H1 (cell line): ENCODE data around the gene SNED1. TPM values are rescaled to one million over a fixed set of nuclear protein-coding genes. Genes with fewer than 3 reads are reported as not detected.

ENCODE experiments used
- CTCF ChIA-PET: fragments of 300-600 bp; sonication (Branson Sonifier 250); formaldehyde crosslinking; loops from one replicate; lab custom pipeline; 2021; ENCODE audit not compliant: partially characterized antibody; lab: Charles Lee
- POLR2A ChIA-PET: fragments of 300-600 bp; sonication (Branson Sonifier 250); formaldehyde crosslinking; loops from one replicate; lab custom pipeline; 2021; ENCODE audit warnings: inconsistent platforms; ENCODE audit not compliant: partially characterized antibody; lab: Charles Lee
- DNase-seq, 2 experiments: peaks; one replicate each; pipeline versions ENCODE4 v3.0.0 to v3.0.0-alpha.2; 2010 to 2022; ENCODE audit warnings: low spot score in 2 of 2, low read depth in 1 of 2, mixed read lengths in 1 of 2
- FAIRE-seq: peaks from 2 replicates; lab custom pipeline; 2011; peaks lifted over from hg19 to GRCh38; lab: Jason Lieb, UNC
- H2AFZ ChIP-seq: 2 replicates; pipeline ENCODE4 v1.8.1; 2012; ENCODE audit warnings: low read length, inconsistent platforms
- H2AK5ac ChIP-seq: 2 replicates; pipeline ENCODE4 v1.6.1; 2013; ENCODE audit warnings: low read depth, low read length
- H2BK120ac ChIP-seq: replicated peaks from 2 replicates; pipeline ENCODE3; 2013; ENCODE audit warnings: low read depth, low read length, inconsistent platforms
- H2BK12ac ChIP-seq: 2 replicates; pipeline ENCODE4 v1.6.1; 2013; ENCODE audit warnings: low read depth, low read length
- H2BK15ac ChIP-seq: 2 replicates; pipeline ENCODE4 v1.6.1; 2013; ENCODE audit warnings: low read length
- H2BK20ac ChIP-seq: 2 replicates; pipeline ENCODE4 v1.6.1; 2013; ENCODE audit warnings: low read length
- H2BK5ac ChIP-seq: 2 replicates; pipeline ENCODE4 v1.6.1; 2013; ENCODE audit warnings: low read depth, low read length
- H3K14ac ChIP-seq: 2 replicates; pipeline ENCODE4 v1.6.1; 2013; ENCODE audit warnings: inconsistent platforms; ENCODE audit not compliant: insufficient read length
- H3K18ac ChIP-seq: 2 replicates; pipeline ENCODE4 v1.6.1; 2013; ENCODE audit warnings: low read length; ENCODE audit errors: extremely low read depth
- H3K23ac ChIP-seq: 2 replicates; pipeline ENCODE4 v1.6.1; 2013; ENCODE audit warnings: inconsistent platforms; ENCODE audit not compliant: insufficient read length
- H3K23me2 ChIP-seq: 2 replicates; pipeline ENCODE4 v1.6.1; 2013; ENCODE audit warnings: low read depth, low read length
- H3K27ac ChIP-seq: 2 replicates; pipeline ENCODE4 v1.6.1; 2011; ENCODE audit warnings: low read depth, low read length, inconsistent platforms
- H3K27me3 ChIP-seq, 4 experiments: replicated peaks in 1 of 4; 1 replicate in 1 of 4; 2 replicates in 3 of 4; pipeline versions ENCODE4 v1.6.1 to v1.8.1; 2011 to 2013; ENCODE audit warnings: low read length in 3 of 4, mild to moderate bottlenecking in 3 of 4, inconsistent platforms in 2 of 4, mixed read lengths in 2 of 4, moderate library complexity in 1 of 4; ENCODE audit not compliant: control insufficient read depth in 3 of 4, insufficient read depth in 3 of 4; ENCODE audit errors: extremely low read depth in 1 of 4
- H3K36me3 ChIP-seq, 4 experiments: 2 replicates each; pipeline versions ENCODE4 v1.6.1 to v1.8.1; 2011 to 2013; ENCODE audit warnings: mild to moderate bottlenecking in 4 of 4, low read length in 3 of 4, moderate library complexity in 2 of 4, control low read depth in 1 of 4, inconsistent platforms in 1 of 4; ENCODE audit not compliant: insufficient read depth in 4 of 4, control insufficient read depth in 2 of 4
- H3K4ac ChIP-seq: replicated peaks from 2 replicates; pipeline ENCODE3; 2013; ENCODE audit warnings: low read length, low read depth, mixed read lengths, inconsistent platforms; ENCODE audit not compliant: insufficient read length
- H3K4me1 ChIP-seq, 4 experiments: replicated peaks in 1 of 4; 1 replicate in 1 of 4; 2 replicates in 3 of 4; pipeline versions ENCODE4 v1.6.1 to v1.8.1; 2011 to 2013; ENCODE audit warnings: low read length in 3 of 4, inconsistent platforms in 2 of 4, mixed read lengths in 1 of 4; ENCODE audit not compliant: insufficient read depth in 4 of 4, control insufficient read depth in 3 of 4
- H3K4me2 ChIP-seq, 2 experiments: 2 replicates each; pipeline versions ENCODE4 v1.6.1 to v1.8.1; 2011 to 2013; ENCODE audit warnings: low read depth in 2 of 2, low read length in 2 of 2, control low read depth in 1 of 2, inconsistent platforms in 1 of 2, mild to moderate bottlenecking in 1 of 2; ENCODE audit not compliant: insufficient read depth in 1 of 2
- H3K4me3 ChIP-seq, 4 experiments: fragments of 200-600, 300-600 bp in 1 of 4; sonication (generic), shearing (Covaris generic), sonication (Bioruptor Twin) in 1 of 4; 2 replicates each; pipeline versions ENCODE4 v1.5.1 to v1.8.1; 2011 to 2016; ENCODE audit warnings: low read length in 4 of 4, low read depth in 3 of 4, control low read depth in 2 of 4, inconsistent platforms in 2 of 4, mild to moderate bottlenecking in 2 of 4, mixed read lengths in 1 of 4, moderate library complexity in 1 of 4; ENCODE audit not compliant: insufficient read depth in 2 of 4; ENCODE audit errors: extremely low read depth in 1 of 4
- H3K56ac ChIP-seq: replicated peaks from 2 replicates; pipeline ENCODE3; 2013; ENCODE audit warnings: low read depth, mild to moderate bottlenecking, mixed read lengths, low read length, inconsistent platforms; ENCODE audit not compliant: insufficient read length
- H3K79me1 ChIP-seq: 2 replicates; pipeline ENCODE4 v1.6.1; 2013; ENCODE audit warnings: low read depth, low read length, control low read depth
- H3K79me2 ChIP-seq, 2 experiments: 2 replicates each; pipeline versions ENCODE4 v1.6.1 to v1.8.1; 2012 to 2013; ENCODE audit warnings: low read length in 2 of 2, mild to moderate bottlenecking in 2 of 2, inconsistent platforms in 1 of 2; ENCODE audit not compliant: insufficient read depth in 2 of 2, control insufficient read depth in 1 of 2
- H3K9ac ChIP-seq, 4 experiments: replicated peaks in 1 of 4; 1 replicate in 1 of 4; 2 replicates in 3 of 4; pipeline versions ENCODE4 v1.6.1 to v1.8.1; 2011 to 2013; ENCODE audit warnings: low read depth in 3 of 4, low read length in 3 of 4, control low read depth in 2 of 4, mild to moderate bottlenecking in 2 of 4, moderate library complexity in 2 of 4, inconsistent platforms in 1 of 4; ENCODE audit errors: extremely low read depth in 1 of 4
- H3K9me3 ChIP-seq, 2 experiments: 2 replicates each; pipeline versions ENCODE4 v1.6.1 to v1.8.1; 2012 to 2013; ENCODE audit warnings: mild to moderate bottlenecking in 2 of 2, moderate library complexity in 2 of 2, control low read depth in 1 of 2, inconsistent platforms in 1 of 2, low read depth in 1 of 2, low read length in 1 of 2, mixed read lengths in 1 of 2; ENCODE audit not compliant: insufficient read depth in 2 of 2
- H4K20me1 ChIP-seq, 2 experiments: replicated peaks in 1 of 2; 2 replicates each; pipeline versions ENCODE3 to v1.8.1; 2011 to 2013; ENCODE audit warnings: inconsistent platforms in 2 of 2, low read length in 2 of 2, mild to moderate bottlenecking in 1 of 2; ENCODE audit not compliant: insufficient read depth in 2 of 2, control insufficient read depth in 1 of 2
- H4K5ac ChIP-seq: 2 replicates; pipeline ENCODE4 v1.6.1; 2013; ENCODE audit warnings: low read length, low read depth, mixed read lengths, inconsistent platforms; ENCODE audit not compliant: insufficient read length
- H4K8ac ChIP-seq: 2 replicates; pipeline ENCODE4 v1.8.0; 2013; ENCODE audit warnings: mild to moderate bottlenecking, moderate library complexity, low read length, inconsistent platforms; ENCODE audit not compliant: insufficient read depth; ENCODE audit errors: extremely low read depth
- H4K91ac ChIP-seq: replicated peaks from 2 replicates; pipeline ENCODE3; 2013; ENCODE audit warnings: low read length, mixed read lengths, inconsistent platforms; ENCODE audit not compliant: insufficient read length
- CBX5 ChIP-seq: fragments of 300-800, 300-1000 bp; sonication (generic); IDR thresholded peaks from 2 replicates; pipeline ENCODE4 v1.7.1; 2016; ENCODE audit warnings: antibody characterized with exemption, low read length, low read depth
- CEBPB ChIP-seq: IDR thresholded peaks from 2 replicates; pipeline ENCODE4 v1.6.1; 2012; ENCODE audit warnings: low read depth, low read length
- CHD2 ChIP-seq: IDR thresholded peaks from 2 replicates; pipeline ENCODE4 v1.6.1; 2012; ENCODE audit warnings: low read length, improper control_type of control experiment
- CREB1 ChIP-seq: IDR thresholded peaks from 2 replicates; pipeline ENCODE4 v1.6.1; 2012; ENCODE audit warnings: inconsistent platforms
- CTBP2 ChIP-seq: IDR thresholded peaks from 2 replicates; pipeline ENCODE4 v1.7.0; 2011; ENCODE audit warnings: borderline replicate concordance, mild to moderate bottlenecking, moderate library complexity, mixed read lengths, low read length; ENCODE audit not compliant: insufficient read depth, insufficient read length
- JUND ChIP-seq: IDR thresholded peaks from 2 replicates; pipeline ENCODE4 v1.6.1; 2011; ENCODE audit warnings: mild to moderate bottlenecking, improper control_type of control experiment, low read length
- POLR2A ChIP-seq, 2 experiments: IDR thresholded peaks; 1 replicate in 1 of 2; 2 replicates in 1 of 2; pipeline ENCODE4 v1.6.1; 2011; ENCODE audit warnings: low read depth in 2 of 2, low read length in 2 of 2, mild to moderate bottlenecking in 2 of 2; ENCODE audit errors: control extremely low read depth in 1 of 2
- POLR2AphosphoS5 ChIP-seq: IDR thresholded peaks from 2 replicates; pipeline ENCODE4 v1.6.1; 2011; ENCODE audit warnings: low read depth, low read length
- POU5F1 ChIP-seq: IDR thresholded peaks from 2 replicates; pipeline ENCODE4 v1.6.1; 2011; ENCODE audit warnings: low read depth, mild to moderate bottlenecking, low read length, moderate library complexity
- RBBP5 ChIP-seq: IDR thresholded peaks from 2 replicates; pipeline ENCODE4 v1.7.1; 2012; ENCODE audit warnings: low read depth, mild to moderate bottlenecking, inconsistent platforms, low read length, moderate library complexity, borderline replicate concordance
- RFX5 ChIP-seq: IDR thresholded peaks from 2 replicates; pipeline ENCODE4 v1.6.1; 2011; ENCODE audit warnings: low read depth, low read length, improper control_type of control experiment, borderline replicate concordance
- SP4 ChIP-seq: IDR thresholded peaks from 2 replicates; pipeline ENCODE4 v1.6.1; 2012; ENCODE audit warnings: low read length, inconsistent platforms
- TAF7 ChIP-seq: optimal IDR thresholded peaks from 2 replicates; pipeline ENCODE3; 2011; ENCODE audit warnings: low read depth, mild to moderate bottlenecking, inconsistent platforms, low read length, moderate library complexity, borderline replicate concordance
- TBP ChIP-seq: IDR thresholded peaks from 2 replicates; pipeline ENCODE4 v1.6.1; 2011; ENCODE audit warnings: low read depth, low read length, improper control_type of control experiment
- WGBS, 2 experiments: shearing (Covaris generic) in 1 of 2; methylation state at CpG; one replicate each; pipeline versions ENCODE4 v1.1.6 to v1.1.7; 2013 to 2015; ENCODE audit warnings: low lambda C conversion rate in 2 of 2, mixed read lengths in 2 of 2, inconsistent platforms in 1 of 2, low coverage in 1 of 2, missing lambda C conversion rate in 1 of 2; ENCODE audit not compliant: insufficient replicate concordance in 2 of 2, insufficient coverage in 1 of 2, insufficient read length in 1 of 2; ENCODE audit errors: extremely low coverage in 1 of 2, missing lambda C conversion rate in 1 of 2; 5-methylcytosine and 5-hydroxymethylcytosine counted together
- polyA plus RNA-seq, 7 experiments: library from polyadenylated mRNA; depleted of rRNA in 3 of 7; stranded (reverse) in 5 of 7; unstranded in 2 of 7; fragments of >200 nt in 5 of 7; fragments of 200-250 nt in 2 of 7; gene quantifications; 1 replicate in 5 of 7; 2 replicates in 1 of 7; 4 replicates in 1 of 7; pipeline versions ENCODE4 v1.2.1 to v1.2.3, GENCODE V29; 2011 to 2013; ENCODE audit warnings: missing spikeins in 2 of 7, mixed read lengths in 2 of 7
- total RNA-seq: library from RNA; stranded (reverse); fragmentation: NEBNext Ultra II Directional; extraction: Animal tissue kit (Norgen Biotek cat#: 25700); gene quantifications from 2 replicates; pipeline ENCODE4 v1.2.1, GENCODE V29; 2021

The SNED1 gene
- total and polyA plus RNA-seq, 2 of the 8 experiments (the other 6 are each of a cell fraction or from before 2014, with no cell fraction given), result 1.9 TPM

- H4K91ac ChIP-seq, result no peak overlapping the region
- no peak overlapping the region for H4K5ac ChIP-seq
- no peak overlapping the region for H3K4ac ChIP-seq
- H3K4me2 ChIP-seq, result no peak overlapping the region
- no peaks in the 10 kb centered on the region for H3K23me2 ChIP-seq
- no peak overlapping the region for H3K14ac ChIP-seq
- no peak overlapping the region for H2BK20ac ChIP-seq
- H3K4me1 ChIP-seq, result no peaks in the 10 kb centered on the region
- no peak overlapping the region for H3K23ac ChIP-seq
- peaks cover 0 to 5% of the 10 kb centered on the region in 2 experiments for H4K20me1 ChIP-seq
- H4K8ac ChIP-seq, result no peak overlapping the region
- no peak overlapping the region for H3K27ac ChIP-seq
- no peak overlapping the region for H2BK15ac ChIP-seq
- no peaks in the 10 kb centered on the region for H3K27me3 ChIP-seq
- CTCF ChIA-PET, result no interaction called here
- H2AK5ac ChIP-seq, result no peak overlapping the region
- H2AFZ ChIP-seq, result no peak overlapping the region
- no peaks in the 10 kb centered on the region for H3K79me2 ChIP-seq
- H3K56ac ChIP-seq, result no peak overlapping the region
- H3K36me3 ChIP-seq, result peaks cover 2 to 21% (median 12%) of the 10 kb centered on the region in 4 experiments; a peak in 7 of 8 replicates
- H3K18ac ChIP-seq, result no peak overlapping the region
- H3K4me3 ChIP-seq, result no peak overlapping the region
- no peak overlapping the region for H3K9ac ChIP-seq
- 90% methylated on average over 14 of the region's 14 CpGs; no CpG with 5 or more reads in 1 of the 2 experiments for WGBS, 2 experiments
- H3K9me3 ChIP-seq, result no peaks in the 10 kb centered on the region
- H2BK120ac ChIP-seq, result no peak overlapping the region
- no peak overlapping the region for H2BK5ac ChIP-seq
- no peak for FAIRE-seq
- no peak for DNase-seq
- POLR2A ChIA-PET, result interaction anchor here (1.0 kb wide), 1 partner anchor 568 kb away, joined by 3 read pairs; no protein-coding TSS in a partner anchor
- no peaks in the 10 kb centered on the region; the same call in 1 of the 2 replicates for H3K79me1 ChIP-seq
- H2BK12ac ChIP-seq, result no peak overlapping the region
- TF ChIP-seq TBP (no peak), POLR2AphosphoS5 (no peak), RFX5 (no peak), POLR2A (IDR thresholded peaks at IDR 0.05; ENCODE audit: control extremely low read depth in 1 of 2, low read depth in 2 of 2, low read length in 2 of 2) (no peak), CTBP2 (no peak), TAF7 (no peak), CREB1 (no peak), CEBPB (no peak), SP4 (no peak), CHD2 (no peak), POU5F1 (no peak), JUND (no peak), CBX5 (no peak), RBBP5 (no peak)
These were observed 134.4 kb downstream of the SNED1 start for GRCh38 chr2:241132538-241133435.
